Naive B cell (primary cell): ENCODE results near the gene OR52I1. TPM values are rescaled to one million over a fixed set of nuclear protein-coding genes. Genes with fewer than 3 reads are reported as not detected.
A peak's percentile ranks its signal among the peaks of the same experiment; 100 is the strongest.

Source experiments
- ATAC-seq, 2 donors: fragments of 150-1000 bp; cut with Tn5 transposase; 2 replicates each; pipeline ENCODE4 v1.10.0; 2021; ENCODE audit warnings: low read depth in 2 of 2, mild to moderate bottlenecking in 2 of 2, moderate library complexity in 2 of 2
- DNase-seq: peaks from one replicate; pipeline ENCODE4 v3.0.0; 2022
- H3K27ac Mint-ChIP-seq, 6 donors: one replicate each; pipeline ENCODE4 v1.8.0; 2020 to 2022; ENCODE audit warnings: mild to moderate bottlenecking in 6 of 6, mixed read lengths in 6 of 6, moderate library complexity in 5 of 6, inconsistent platforms in 2 of 6
- H3K27me3 Mint-ChIP-seq, 3 donors: one replicate each; pipeline ENCODE4 v1.8.0; 2021 to 2022; ENCODE audit warnings: mixed read lengths in 3 of 3, mild to moderate bottlenecking in 1 of 3
- H3K36me3 Mint-ChIP-seq, 2 donors: one replicate each; pipeline ENCODE4 v1.8.0; 2020 to 2022; ENCODE audit warnings: mixed read lengths in 2 of 2, inconsistent platforms in 1 of 2, mild to moderate bottlenecking in 1 of 2
- H3K4me1 Mint-ChIP-seq, 3 donors: one replicate each; pipeline ENCODE4 v1.8.0; 2020 to 2022; ENCODE audit warnings: mixed read lengths in 3 of 3, inconsistent platforms in 1 of 3, mild to moderate bottlenecking in 1 of 3, moderate library complexity in 1 of 3
- H3K4me3 Mint-ChIP-seq, 8 donors: one replicate each; pipeline ENCODE4 v1.8.0; 2020 to 2022; ENCODE audit warnings: mild to moderate bottlenecking in 8 of 8, mixed read lengths in 8 of 8, moderate library complexity in 8 of 8, inconsistent platforms in 2 of 8
- H3K9me3 Mint-ChIP-seq, 7 donors: one replicate each; pipeline ENCODE4 v1.8.0; 2020 to 2022; ENCODE audit warnings: mixed read lengths in 7 of 7, mild to moderate bottlenecking in 5 of 7, inconsistent platforms in 2 of 7, moderate library complexity in 1 of 7
- polyA plus RNA-seq, 6 donors: library from polyadenylated mRNA; unstranded; fragments of 300-500 nt; fragmentation: Illumina TruSeq; gene quantifications; one replicate each; pipeline ENCODE4 v1.2.3, GENCODE V29; 2021; ENCODE audit warnings: low read depth in 6 of 6

Gene OR52I1
- polyA plus RNA-seq, 6 donors from 2014 or later, result 0.60 TPM; not detected in 5

DNA sequence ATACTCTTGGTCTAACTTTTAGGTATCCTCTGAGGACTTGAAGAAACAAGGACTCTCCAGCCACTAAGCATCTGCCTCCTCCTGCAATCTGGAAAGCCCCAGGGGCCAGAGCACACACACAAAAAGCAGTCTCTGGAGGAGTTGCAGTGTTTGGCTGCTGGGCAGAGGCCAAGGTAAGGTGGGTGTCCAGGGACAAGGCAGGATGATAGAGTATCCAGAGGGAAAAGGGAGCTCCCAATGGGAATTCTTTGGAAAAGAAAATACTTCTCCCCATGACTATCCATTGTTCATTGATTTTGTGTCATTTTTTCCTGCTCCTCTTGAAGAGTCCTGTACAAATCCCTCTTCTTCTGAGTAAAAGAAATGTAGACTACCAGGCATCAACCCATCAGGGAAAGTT lies 12.4 kb upstream of the OR52I1 start, which contains the start of gene OR52I2:
Gene OR52I2 (plus strand): TSS at position 301 of the 400 bp plus-strand sequence.
- H3K9me3 Mint-ChIP-seq, result no peaks in the 10 kb centered on the region
- DNase-seq (no peak), ATAC-seq (no peak)
- H3K27me3 Mint-ChIP-seq, result peaks cover 27 to 51% (median 35%) of the 10 kb centered on the region in 3 donors
- H3K4me3 Mint-ChIP-seq, result no peak within 1 kb of the TSS
- no peak within 1 kb of the TSS for H3K27ac Mint-ChIP-seq
- no peaks in the 10 kb centered on the region for H3K4me1 Mint-ChIP-seq
- no peaks in the 10 kb centered on the region for H3K36me3 Mint-ChIP-seq

DNA sequence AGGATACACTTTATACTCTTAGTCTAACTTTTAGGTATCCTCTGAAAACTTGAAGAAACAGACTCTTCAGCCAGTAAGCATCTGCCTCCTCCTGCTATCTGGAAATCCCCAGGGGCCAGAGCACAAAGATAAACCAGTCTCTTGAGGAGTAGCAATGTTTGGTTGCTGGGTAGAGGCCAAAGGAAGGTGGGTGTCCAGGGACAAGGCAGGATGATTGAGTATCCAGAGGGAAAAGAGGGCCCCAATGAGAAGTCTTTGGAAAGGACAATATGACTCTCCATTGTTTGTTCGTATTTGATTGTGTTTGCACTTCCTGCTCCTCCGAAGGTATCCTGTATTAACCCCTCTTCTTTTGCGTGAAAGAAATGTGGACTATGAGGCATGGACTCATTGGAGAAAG lies 4.8 kb upstream of the OR52I1 start:
- Mint-ChIP-seq H3K27me3 (peaks cover 0 to 29% (median 9%) of the 10 kb centered on the region in 3 donors), H3K4me1 (no peaks in the 10 kb centered on the region), H3K27ac (no peak overlapping the region), H3K36me3 (no peaks in the 10 kb centered on the region), H3K9me3 (no peaks in the 10 kb centered on the region), H3K4me3 (no peak overlapping the region)
- DNase-seq, result no peak
- ATAC-seq, result no peak

DNA sequence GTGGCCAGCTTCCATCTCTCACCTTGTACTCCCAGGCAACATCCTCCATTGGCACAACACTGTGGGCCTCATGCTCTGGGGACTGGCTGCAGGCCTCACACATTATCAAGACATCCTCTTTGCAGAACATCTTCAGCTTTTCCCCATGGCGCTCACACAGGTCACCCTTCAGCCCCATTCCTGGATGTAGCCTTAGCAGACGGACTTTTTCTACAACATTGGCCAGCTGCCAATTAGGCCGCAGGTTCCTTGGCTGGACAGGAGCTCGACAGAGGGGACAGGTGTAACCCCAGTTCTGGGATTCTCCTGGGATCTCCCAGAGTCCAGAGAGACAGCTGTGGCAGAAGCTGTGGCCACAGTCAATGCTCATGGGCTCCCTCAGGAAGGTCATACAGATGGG lies 11.2 kb downstream of the OR52I1 start:
- DNase-seq (no peak), ATAC-seq (no peak)
- H3K9me3 Mint-ChIP-seq, result peaks cover 0 to 2% (median 0%) of the 10 kb centered on the region in 7 donors
- H3K4me1 Mint-ChIP-seq, result peaks cover 21 to 36% (median 32%) of the 10 kb centered on the region in 3 donors
- H3K27ac Mint-ChIP-seq, result no peak overlapping the region
- H3K4me3 Mint-ChIP-seq, result peak overlapping the region in 2 of 8 donors; percentile 3 to 90
- H3K27me3 Mint-ChIP-seq, result no peaks in the 10 kb centered on the region
- H3K36me3 Mint-ChIP-seq, result peaks cover 22 to 24% of the 10 kb centered on the region in 2 donors

DNA sequence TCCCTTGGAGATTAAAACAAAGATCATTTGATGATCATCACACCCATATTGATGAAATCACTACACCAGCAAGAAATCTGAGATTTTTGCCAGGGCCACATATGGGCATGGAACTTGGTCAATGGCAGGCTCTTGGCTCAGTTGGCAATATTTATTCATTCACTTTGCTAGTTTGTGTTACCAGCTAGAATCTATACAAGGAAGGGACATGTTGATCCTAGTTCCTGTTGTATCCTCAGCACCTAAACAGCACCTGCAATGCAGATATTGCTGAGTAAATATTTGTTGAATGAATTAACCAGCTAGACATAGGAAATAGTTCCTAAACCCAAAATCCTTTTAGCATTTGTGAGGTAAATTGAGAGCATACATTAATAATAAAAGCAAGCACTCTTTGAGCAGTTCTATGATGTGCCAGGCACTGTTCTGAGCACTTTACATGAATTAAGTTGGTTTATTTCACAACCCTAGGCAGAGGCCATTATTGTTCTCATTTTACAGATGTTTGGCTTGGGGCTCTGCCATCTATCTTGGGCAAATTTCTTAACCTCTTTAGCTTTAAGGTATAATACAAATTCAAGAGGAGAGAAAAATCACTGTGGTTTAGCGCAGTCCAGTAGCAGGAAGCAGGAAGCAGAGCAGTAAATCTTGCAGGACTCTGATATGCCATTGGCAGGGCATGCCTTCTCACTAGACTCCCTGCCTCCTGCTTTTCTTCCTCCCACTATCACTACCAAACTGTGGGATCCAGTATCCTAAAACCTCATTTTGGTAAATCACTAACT lies 12.6 kb downstream of the OR52I1 start:
- DNase-seq (no peak), ATAC-seq (no peak)
- Mint-ChIP-seq H3K4me3 (peak overlapping the region; percentile 55 to 98 (median 96)), H3K27ac (peak overlapping the region in 2 of 6 donors; percentile 7 to 95), H3K27me3 (no peaks in the 10 kb centered on the region), H3K4me1 (peaks cover 28 to 43% (median 39%) of the 10 kb centered on the region in 3 donors), H3K9me3 (peaks cover 0 to 2% (median 0%) of the 10 kb centered on the region in 7 donors), H3K36me3 (peaks cover 8 to 10% of the 10 kb centered on the region in 2 donors)

DNA sequence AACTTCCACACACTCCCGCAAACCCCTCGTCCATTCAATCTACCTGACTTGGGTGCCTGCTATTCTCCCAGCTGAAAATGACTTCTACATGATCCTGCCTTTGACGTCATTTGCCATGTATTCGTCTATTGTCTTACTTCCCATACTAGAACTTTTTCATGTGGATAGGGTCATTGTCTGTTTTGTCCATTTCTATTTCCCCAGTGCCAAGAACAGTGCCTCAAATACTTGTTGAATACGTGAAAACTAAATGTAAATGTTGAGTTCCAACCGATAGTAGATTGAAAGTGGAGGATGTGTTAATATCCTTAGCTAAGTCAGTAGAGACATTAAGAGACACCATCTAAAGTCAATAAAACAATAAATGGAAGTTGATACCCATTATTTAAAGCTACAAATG lies 13.3 kb downstream of the OR52I1 start:
- peak overlapping the region in 4 of 6 donors; percentile 7 to 98 (median 94) for H3K27ac Mint-ChIP-seq
- DNase-seq (no peak), ATAC-seq (no peak)
- H3K4me3 Mint-ChIP-seq, result peak overlapping the region; percentile 90 to 99 (median 96)
- no peaks in the 10 kb centered on the region for H3K27me3 Mint-ChIP-seq
- peaks cover 3% of the 10 kb centered on the region in 2 donors for H3K36me3 Mint-ChIP-seq
- peaks cover 0 to 2% (median 0%) of the 10 kb centered on the region in 7 donors for H3K9me3 Mint-ChIP-seq
- peaks cover 28 to 43% (median 39%) of the 10 kb centered on the region in 3 donors for H3K4me1 Mint-ChIP-seq

DNA sequence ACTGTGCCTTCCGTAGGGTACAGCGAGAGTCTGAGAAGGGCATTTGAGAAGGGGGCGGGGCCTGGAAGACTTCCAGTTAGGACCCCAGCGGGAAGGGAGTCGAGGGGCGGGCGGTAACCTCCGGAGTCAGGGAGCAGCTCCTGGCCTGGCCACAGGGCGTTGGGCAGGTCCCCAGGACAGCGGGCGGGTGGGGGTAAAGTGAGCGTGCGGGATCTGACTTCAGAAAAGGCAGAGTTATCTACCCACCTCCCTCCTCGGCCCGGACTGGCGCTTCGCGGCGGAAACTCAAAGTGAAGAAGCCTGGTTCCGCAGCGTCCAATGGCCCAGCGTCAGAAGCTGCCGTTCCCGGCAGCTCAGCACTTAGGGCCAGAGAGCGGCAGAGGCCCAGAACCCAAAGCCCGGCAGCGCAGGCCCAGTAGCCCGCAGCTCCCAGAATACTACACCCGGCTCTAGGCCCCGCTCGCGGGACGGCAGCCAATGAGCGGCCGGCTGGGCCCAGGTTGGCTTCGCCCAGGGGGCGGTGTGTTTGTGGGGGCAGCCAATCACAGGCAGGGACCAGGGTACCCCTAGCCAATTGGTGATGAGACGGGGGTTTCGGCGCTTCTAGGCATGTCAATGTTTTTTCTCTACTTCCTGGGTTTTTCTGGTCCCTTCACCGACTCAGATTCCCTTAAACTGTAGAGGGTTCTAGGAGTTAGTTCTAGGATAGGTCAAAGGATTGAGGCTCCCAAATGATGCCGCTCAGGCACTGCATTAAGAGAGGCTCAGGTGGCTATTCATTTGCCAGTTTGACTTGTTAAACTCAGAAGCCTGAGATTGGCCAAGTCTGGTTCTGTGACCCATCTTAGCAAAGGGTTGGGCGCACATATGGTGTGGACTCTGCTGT lies 14.2 kb downstream of the OR52I1 start, which contains the start of gene TRIM68:
Gene TRIM68 (minus strand): TSS at position 451 of the 886 bp plus-strand sequence. CDS start 2,727 bp downstream, outside the sequence.
- Mint-ChIP-seq H3K36me3 (no peaks in the 10 kb centered on the region), H3K27ac (peak within 1 kb of the TSS; percentile 93 to 98 (median 96)), H3K9me3 (peaks cover 0 to 2% (median 0%) of the 10 kb centered on the region in 7 donors), H3K4me3 (peak within 1 kb of the TSS; percentile 90 to 99 (median 96)), H3K4me1 (peaks cover 28 to 43% (median 39%) of the 10 kb centered on the region in 3 donors), H3K27me3 (no peaks in the 10 kb centered on the region)
- ATAC-seq (peak; percentile 99 to 100), DNase-seq (peak; percentile 95)

DNA sequence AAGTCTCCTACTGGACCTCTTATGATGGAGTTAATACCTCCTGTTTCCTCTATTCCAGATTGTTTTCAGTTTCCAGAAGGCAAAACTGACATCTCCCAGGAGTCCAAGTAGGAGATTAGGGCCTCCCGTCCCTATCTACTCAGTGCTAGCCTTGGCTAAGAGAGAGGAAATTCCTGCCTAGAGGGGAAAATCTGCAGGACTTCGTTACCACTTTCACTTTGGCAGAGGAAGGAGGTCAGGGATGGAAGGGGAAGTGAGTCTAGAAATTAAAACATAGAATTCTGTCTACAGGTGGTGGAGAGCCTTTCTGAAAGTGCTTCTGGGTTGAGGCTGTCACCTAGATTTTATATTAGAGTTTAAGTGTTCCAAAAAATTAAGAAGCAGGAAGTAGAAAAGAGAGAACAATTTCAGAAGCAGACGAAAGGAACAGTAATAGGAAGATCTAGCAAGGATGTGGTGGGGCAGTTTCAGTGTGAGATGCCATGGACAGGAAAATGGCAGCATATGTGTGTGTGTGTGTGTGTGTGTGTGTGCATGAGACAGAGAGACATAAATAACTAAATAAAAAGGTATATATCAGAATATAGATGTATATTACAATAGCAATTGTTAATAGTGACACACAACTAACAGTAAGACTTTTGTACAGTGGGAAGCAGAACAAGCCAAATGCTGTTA lies 16.6 kb downstream of the OR52I1 start:
- Mint-ChIP-seq H3K4me3 (peak overlapping the region; percentile 48 to 95 (median 84)), H3K4me1 (peaks cover 25 to 43% (median 39%) of the 10 kb centered on the region in 3 donors), H3K27ac (peak overlapping the region in 5 of 6 donors; percentile 20 to 93 (median 79)), H3K36me3 (no peaks in the 10 kb centered on the region), H3K27me3 (peaks cover 4 to 16% (median 14%) of the 10 kb centered on the region in 3 donors), H3K9me3 (peaks cover 0 to 2% (median 0%) of the 10 kb centered on the region in 7 donors)
- DNase-seq, result peak; percentile 13
- no peak for ATAC-seq

DNA sequence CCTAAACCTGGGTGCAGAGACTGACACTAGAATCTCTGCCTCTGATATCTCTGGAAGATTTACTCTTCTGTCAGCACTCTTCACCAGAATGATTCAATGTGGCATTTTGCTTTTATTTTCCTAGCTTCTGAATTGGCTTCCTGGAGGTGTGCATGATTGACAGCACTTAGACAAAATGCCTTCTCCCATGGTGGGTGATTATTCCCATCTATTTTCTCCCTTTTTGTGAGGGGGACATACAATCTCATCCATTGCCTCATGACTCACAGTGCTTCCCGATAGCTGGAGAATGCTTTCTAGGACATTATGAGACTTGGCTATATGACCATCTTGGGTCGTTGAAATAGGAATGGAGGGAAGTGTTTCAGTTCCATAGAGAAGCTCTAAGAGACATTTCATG lies 18.1 kb downstream of the OR52I1 start:
- DNase-seq, result no peak
- Mint-ChIP-seq H3K27ac (no peak overlapping the region), H3K9me3 (peaks cover 0 to 4% (median 0%) of the 10 kb centered on the region in 7 donors), H3K27me3 (peaks cover 8 to 32% (median 22%) of the 10 kb centered on the region in 3 donors), H3K4me1 (peaks cover 21 to 34% (median 32%) of the 10 kb centered on the region in 3 donors), H3K4me3 (no peak overlapping the region), H3K36me3 (no peaks in the 10 kb centered on the region)
- no peak for ATAC-seq

DNA sequence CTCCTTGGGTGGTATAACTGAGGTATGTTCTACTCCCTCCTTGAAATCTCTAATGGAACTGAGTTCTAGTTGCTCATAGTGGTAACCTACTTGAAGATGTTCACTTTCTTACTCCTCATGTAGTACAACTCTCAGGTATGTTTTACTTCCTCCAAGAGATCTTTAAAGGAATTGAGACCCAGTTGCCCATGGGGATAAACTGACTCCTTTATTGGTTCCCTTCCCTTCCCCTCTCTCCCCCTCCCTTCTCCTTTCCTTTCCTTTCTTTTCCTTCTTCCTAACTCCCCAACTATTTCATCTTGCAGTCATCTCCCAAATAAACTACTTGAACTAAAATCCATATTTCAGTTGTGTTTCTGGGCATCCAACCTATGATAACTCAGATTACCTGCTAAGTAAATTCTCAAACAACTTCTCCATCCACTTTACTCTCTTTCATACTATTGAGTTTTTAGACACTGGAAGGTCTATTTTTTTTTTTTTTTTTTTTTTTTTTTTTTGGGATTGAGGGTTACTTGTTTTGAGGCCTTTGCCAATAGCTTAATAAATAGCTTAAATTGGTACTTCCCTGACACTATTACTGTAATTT lies 22.1 kb downstream of the OR52I1 start:
- ATAC-seq, result no peak
- H3K27me3 Mint-ChIP-seq, result peaks cover 20 to 47% (median 40%) of the 10 kb centered on the region in 3 donors
- H3K4me1 Mint-ChIP-seq, result no peaks in the 10 kb centered on the region
- H3K27ac Mint-ChIP-seq, result no peak overlapping the region
- no peaks in the 10 kb centered on the region for H3K36me3 Mint-ChIP-seq
- H3K4me3 Mint-ChIP-seq, result no peak overlapping the region
- H3K9me3 Mint-ChIP-seq, result peaks cover 0 to 4% (median 0%) of the 10 kb centered on the region in 7 donors
- no peak for DNase-seq

DNA sequence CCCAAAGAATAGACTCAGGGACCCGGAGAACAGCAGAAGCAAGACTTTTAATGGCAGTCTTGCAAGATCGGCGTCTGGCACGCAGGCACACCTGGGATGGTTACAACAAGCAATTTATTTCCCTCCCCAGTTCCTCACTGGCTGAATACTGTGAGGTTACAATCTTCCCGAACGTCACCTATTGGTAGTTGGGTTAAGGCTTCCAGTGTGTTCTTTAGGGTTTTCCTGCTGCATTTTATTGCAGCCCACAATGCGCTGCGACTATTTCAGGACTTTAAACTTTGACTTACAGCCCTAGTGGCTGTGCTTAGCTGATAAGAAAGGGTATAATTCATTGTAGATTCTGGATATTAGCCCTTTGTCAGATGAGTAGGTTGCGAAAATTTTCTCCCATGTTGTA lies 25.7 kb downstream of the OR52I1 start:
- peaks cover 31 to 44% (median 44%) of the 10 kb centered on the region in 3 donors for H3K27me3 Mint-ChIP-seq
- H3K36me3 Mint-ChIP-seq, result no peaks in the 10 kb centered on the region
- H3K4me1 Mint-ChIP-seq, result no peaks in the 10 kb centered on the region
- H3K27ac Mint-ChIP-seq, result no peak overlapping the region
- DNase-seq (no peak), ATAC-seq (no peak)
- no peak overlapping the region for H3K4me3 Mint-ChIP-seq
- H3K9me3 Mint-ChIP-seq, result peaks cover 0 to 4% (median 3%) of the 10 kb centered on the region in 7 donors

DNA sequence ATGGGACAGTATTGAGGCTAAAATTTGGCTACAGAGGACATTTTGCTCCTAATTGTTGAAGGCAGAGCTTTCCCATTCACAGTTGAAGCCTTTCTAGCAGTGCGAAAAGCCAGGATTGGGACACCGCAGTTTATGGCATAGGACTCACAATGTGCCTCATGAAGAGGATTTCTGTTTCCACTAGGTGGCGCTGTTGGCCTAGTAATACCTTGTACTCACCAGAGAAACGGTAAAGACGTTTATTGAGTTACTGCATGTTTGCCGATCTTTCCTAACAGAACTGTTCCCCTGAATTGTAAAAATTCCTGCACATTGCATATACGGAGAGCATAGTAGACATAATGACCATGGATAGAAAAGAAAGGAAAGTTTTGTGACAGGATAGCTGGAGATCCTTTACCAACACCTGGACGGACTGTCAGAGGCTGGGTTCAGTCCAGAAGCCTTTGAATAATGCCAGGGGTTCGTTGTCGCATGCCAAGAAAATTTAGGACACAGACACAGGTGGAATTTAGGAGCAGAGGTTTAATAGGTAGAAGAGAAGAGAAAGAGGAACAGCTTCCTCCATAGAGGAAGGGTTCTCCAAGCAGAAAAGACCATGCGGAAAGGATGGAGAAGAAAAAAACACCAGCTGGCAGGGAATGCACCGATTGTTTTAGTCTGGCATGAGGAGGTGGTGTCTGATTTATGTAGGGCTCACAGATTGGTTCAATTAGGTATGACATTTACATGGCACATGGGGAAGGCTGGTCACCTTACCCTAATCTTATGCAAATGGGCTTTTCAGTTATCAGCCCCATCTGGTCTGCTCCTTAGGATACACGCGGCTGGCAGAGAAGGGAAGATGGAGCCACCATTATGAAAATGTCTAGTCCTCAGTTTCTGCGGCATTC lies 32.6 kb downstream of the OR52I1 start:
- H3K9me3 Mint-ChIP-seq, result peaks cover 9 to 29% (median 16%) of the 10 kb centered on the region in 7 donors
- no peak overlapping the region for H3K27ac Mint-ChIP-seq
- H3K27me3 Mint-ChIP-seq, result peaks cover 45 to 61% (median 48%) of the 10 kb centered on the region in 3 donors
- peak; percentile 15 for DNase-seq
- peaks cover 0 to 15% of the 10 kb centered on the region in 2 donors for H3K36me3 Mint-ChIP-seq
- ATAC-seq, result no peak
- H3K4me3 Mint-ChIP-seq, result no peak overlapping the region
- H3K4me1 Mint-ChIP-seq, result no peaks in the 10 kb centered on the region

DNA sequence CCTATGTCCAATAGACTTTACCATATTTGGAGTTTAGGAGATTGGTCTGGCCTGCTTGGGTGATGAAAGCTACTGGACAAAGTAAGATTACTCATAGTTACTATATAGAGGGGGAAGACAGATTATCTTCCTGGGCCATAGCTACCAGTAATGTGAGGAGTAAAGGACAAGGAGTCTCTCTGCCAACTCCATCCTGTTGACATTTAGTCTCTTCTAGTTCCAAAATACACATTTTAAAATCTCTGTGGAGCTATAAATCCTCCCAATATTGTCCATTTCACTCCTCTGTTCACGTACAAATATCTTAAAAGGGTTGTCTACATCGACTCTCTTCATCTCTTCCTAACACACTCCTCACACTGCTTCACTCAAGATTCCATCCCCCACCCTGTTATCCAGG lies 42.3 kb downstream of the OR52I1 start:
- H3K4me1 Mint-ChIP-seq, result no peaks in the 10 kb centered on the region
- no peak overlapping the region for H3K27ac Mint-ChIP-seq
- no peak overlapping the region for H3K4me3 Mint-ChIP-seq
- no peaks in the 10 kb centered on the region for H3K36me3 Mint-ChIP-seq
- DNase-seq, result no peak
- peaks cover 0 to 11% (median 0%) of the 10 kb centered on the region in 7 donors for H3K9me3 Mint-ChIP-seq
- no peak for ATAC-seq
- H3K27me3 Mint-ChIP-seq, result peaks cover 12 to 24% (median 12%) of the 10 kb centered on the region in 3 donors
